H1 (cell line): ENCODE results near the gene CAMK2D. TPM values are rescaled to one million over a fixed set of nuclear protein-coding genes. Genes with fewer than 3 reads are reported as not detected.

Experiments
- CTCF ChIA-PET: fragments of 300-600 bp; sonication (Branson Sonifier 250); formaldehyde crosslinking; loops from one replicate; lab custom pipeline; 2021; ENCODE audit not compliant: partially characterized antibody; lab: Charles Lee
- POLR2A ChIA-PET: fragments of 300-600 bp; sonication (Branson Sonifier 250); formaldehyde crosslinking; loops from one replicate; lab custom pipeline; 2021; ENCODE audit warnings: inconsistent platforms; ENCODE audit not compliant: partially characterized antibody; lab: Charles Lee
- DNase-seq, 2 experiments: peaks; one replicate each; pipeline versions ENCODE4 v3.0.0 to v3.0.0-alpha.2; 2010 to 2022; ENCODE audit warnings: low spot score in 2 of 2, low read depth in 1 of 2, mixed read lengths in 1 of 2
- FAIRE-seq: peaks from 2 replicates; lab custom pipeline; 2011; peaks lifted over from hg19 to GRCh38; lab: Jason Lieb, UNC
- H2AFZ ChIP-seq: 2 replicates; pipeline ENCODE4 v1.8.1; 2012; ENCODE audit warnings: low read length, inconsistent platforms
- H2AK5ac ChIP-seq: 2 replicates; pipeline ENCODE4 v1.6.1; 2013; ENCODE audit warnings: low read depth, low read length
- H2BK120ac ChIP-seq: replicated peaks from 2 replicates; pipeline ENCODE3; 2013; ENCODE audit warnings: low read depth, low read length, inconsistent platforms
- H2BK12ac ChIP-seq: 2 replicates; pipeline ENCODE4 v1.6.1; 2013; ENCODE audit warnings: low read depth, low read length
- H2BK15ac ChIP-seq: 2 replicates; pipeline ENCODE4 v1.6.1; 2013; ENCODE audit warnings: low read length
- H2BK20ac ChIP-seq: 2 replicates; pipeline ENCODE4 v1.6.1; 2013; ENCODE audit warnings: low read length
- H2BK5ac ChIP-seq: 2 replicates; pipeline ENCODE4 v1.6.1; 2013; ENCODE audit warnings: low read depth, low read length
- H3K14ac ChIP-seq: 2 replicates; pipeline ENCODE4 v1.6.1; 2013; ENCODE audit warnings: inconsistent platforms; ENCODE audit not compliant: insufficient read length
- H3K18ac ChIP-seq: 2 replicates; pipeline ENCODE4 v1.6.1; 2013; ENCODE audit warnings: low read length; ENCODE audit errors: extremely low read depth
- H3K23ac ChIP-seq: 2 replicates; pipeline ENCODE4 v1.6.1; 2013; ENCODE audit warnings: inconsistent platforms; ENCODE audit not compliant: insufficient read length
- H3K23me2 ChIP-seq: 2 replicates; pipeline ENCODE4 v1.6.1; 2013; ENCODE audit warnings: low read depth, low read length
- H3K27ac ChIP-seq: 2 replicates; pipeline ENCODE4 v1.6.1; 2011; ENCODE audit warnings: low read depth, low read length, inconsistent platforms
- H3K27me3 ChIP-seq, 4 experiments: replicated peaks in 1 of 4; 1 replicate in 1 of 4; 2 replicates in 3 of 4; pipeline versions ENCODE4 v1.6.1 to v1.8.1; 2011 to 2013; ENCODE audit warnings: low read length in 3 of 4, mild to moderate bottlenecking in 3 of 4, inconsistent platforms in 2 of 4, mixed read lengths in 2 of 4, moderate library complexity in 1 of 4; ENCODE audit not compliant: control insufficient read depth in 3 of 4, insufficient read depth in 3 of 4; ENCODE audit errors: extremely low read depth in 1 of 4
- H3K36me3 ChIP-seq, 4 experiments: 2 replicates each; pipeline versions ENCODE4 v1.6.1 to v1.8.1; 2011 to 2013; ENCODE audit warnings: mild to moderate bottlenecking in 4 of 4, low read length in 3 of 4, moderate library complexity in 2 of 4, control low read depth in 1 of 4, inconsistent platforms in 1 of 4; ENCODE audit not compliant: insufficient read depth in 4 of 4, control insufficient read depth in 2 of 4
- H3K4ac ChIP-seq: replicated peaks from 2 replicates; pipeline ENCODE3; 2013; ENCODE audit warnings: low read length, low read depth, mixed read lengths, inconsistent platforms; ENCODE audit not compliant: insufficient read length
- H3K4me1 ChIP-seq, 4 experiments: replicated peaks in 1 of 4; 1 replicate in 1 of 4; 2 replicates in 3 of 4; pipeline versions ENCODE4 v1.6.1 to v1.8.1; 2011 to 2013; ENCODE audit warnings: low read length in 3 of 4, inconsistent platforms in 2 of 4, mixed read lengths in 1 of 4; ENCODE audit not compliant: insufficient read depth in 4 of 4, control insufficient read depth in 3 of 4
- H3K4me2 ChIP-seq, 2 experiments: 2 replicates each; pipeline versions ENCODE4 v1.6.1 to v1.8.1; 2011 to 2013; ENCODE audit warnings: low read depth in 2 of 2, low read length in 2 of 2, control low read depth in 1 of 2, inconsistent platforms in 1 of 2, mild to moderate bottlenecking in 1 of 2; ENCODE audit not compliant: insufficient read depth in 1 of 2
- H3K4me3 ChIP-seq, 4 experiments: fragments of 200-600, 300-600 bp in 1 of 4; sonication (generic), shearing (Covaris generic), sonication (Bioruptor Twin) in 1 of 4; 2 replicates each; pipeline versions ENCODE4 v1.5.1 to v1.8.1; 2011 to 2016; ENCODE audit warnings: low read length in 4 of 4, low read depth in 3 of 4, control low read depth in 2 of 4, inconsistent platforms in 2 of 4, mild to moderate bottlenecking in 2 of 4, mixed read lengths in 1 of 4, moderate library complexity in 1 of 4; ENCODE audit not compliant: insufficient read depth in 2 of 4; ENCODE audit errors: extremely low read depth in 1 of 4
- H3K56ac ChIP-seq: replicated peaks from 2 replicates; pipeline ENCODE3; 2013; ENCODE audit warnings: low read depth, mild to moderate bottlenecking, mixed read lengths, low read length, inconsistent platforms; ENCODE audit not compliant: insufficient read length
- H3K79me1 ChIP-seq: 2 replicates; pipeline ENCODE4 v1.6.1; 2013; ENCODE audit warnings: low read depth, low read length, control low read depth
- H3K79me2 ChIP-seq, 2 experiments: 2 replicates each; pipeline versions ENCODE4 v1.6.1 to v1.8.1; 2012 to 2013; ENCODE audit warnings: low read length in 2 of 2, mild to moderate bottlenecking in 2 of 2, inconsistent platforms in 1 of 2; ENCODE audit not compliant: insufficient read depth in 2 of 2, control insufficient read depth in 1 of 2
- H3K9ac ChIP-seq, 4 experiments: replicated peaks in 1 of 4; 1 replicate in 1 of 4; 2 replicates in 3 of 4; pipeline versions ENCODE4 v1.6.1 to v1.8.1; 2011 to 2013; ENCODE audit warnings: low read depth in 3 of 4, low read length in 3 of 4, control low read depth in 2 of 4, mild to moderate bottlenecking in 2 of 4, moderate library complexity in 2 of 4, inconsistent platforms in 1 of 4; ENCODE audit errors: extremely low read depth in 1 of 4
- H3K9me3 ChIP-seq, 2 experiments: 2 replicates each; pipeline versions ENCODE4 v1.6.1 to v1.8.1; 2012 to 2013; ENCODE audit warnings: mild to moderate bottlenecking in 2 of 2, moderate library complexity in 2 of 2, control low read depth in 1 of 2, inconsistent platforms in 1 of 2, low read depth in 1 of 2, low read length in 1 of 2, mixed read lengths in 1 of 2; ENCODE audit not compliant: insufficient read depth in 2 of 2
- H4K20me1 ChIP-seq, 2 experiments: replicated peaks in 1 of 2; 2 replicates each; pipeline versions ENCODE3 to v1.8.1; 2011 to 2013; ENCODE audit warnings: inconsistent platforms in 2 of 2, low read length in 2 of 2, mild to moderate bottlenecking in 1 of 2; ENCODE audit not compliant: insufficient read depth in 2 of 2, control insufficient read depth in 1 of 2
- H4K5ac ChIP-seq: 2 replicates; pipeline ENCODE4 v1.6.1; 2013; ENCODE audit warnings: low read length, low read depth, mixed read lengths, inconsistent platforms; ENCODE audit not compliant: insufficient read length
- H4K8ac ChIP-seq: 2 replicates; pipeline ENCODE4 v1.8.0; 2013; ENCODE audit warnings: mild to moderate bottlenecking, moderate library complexity, low read length, inconsistent platforms; ENCODE audit not compliant: insufficient read depth; ENCODE audit errors: extremely low read depth
- H4K91ac ChIP-seq: replicated peaks from 2 replicates; pipeline ENCODE3; 2013; ENCODE audit warnings: low read length, mixed read lengths, inconsistent platforms; ENCODE audit not compliant: insufficient read length
- BRCA1 ChIP-seq: IDR thresholded peaks from 2 replicates; pipeline ENCODE4 v1.6.1; 2012; ENCODE audit warnings: low read depth, low read length, improper control_type of control experiment
- GABPA ChIP-seq: IDR thresholded peaks from 2 replicates; pipeline ENCODE4 v1.6.1; 2011; ENCODE audit warnings: mild to moderate bottlenecking, low read length, moderate library complexity, borderline replicate concordance; ENCODE audit not compliant: insufficient read depth
- KDM1A ChIP-seq: fragments of 200-600, 300-600 bp; sonication (generic); IDR thresholded peaks from 2 replicates; pipeline ENCODE4 v1.7.1; 2016; ENCODE audit warnings: mild to moderate bottlenecking, low read length, borderline replicate concordance
- KDM5A ChIP-seq: fragments of 200-600 bp; IDR thresholded peaks from 2 replicates; pipeline ENCODE4 v1.7.1; 2012; ENCODE audit warnings: mild to moderate bottlenecking, low read length, inconsistent platforms, mixed read lengths
- NRF1 ChIP-seq: IDR thresholded peaks from 2 replicates; pipeline ENCODE4 v1.6.1; 2011; ENCODE audit warnings: mild to moderate bottlenecking, low read depth, low read length, improper control_type of control experiment
- POLR2AphosphoS5 ChIP-seq: IDR thresholded peaks from 2 replicates; pipeline ENCODE4 v1.6.1; 2011; ENCODE audit warnings: low read depth, low read length
- SIRT6 ChIP-seq: IDR thresholded peaks from one replicate; pipeline ENCODE4 v1.7.1; 2012; ENCODE audit warnings: low read length, inconsistent platforms
- SP4 ChIP-seq: IDR thresholded peaks from 2 replicates; pipeline ENCODE4 v1.6.1; 2012; ENCODE audit warnings: low read length, inconsistent platforms
- TAF7 ChIP-seq: optimal IDR thresholded peaks from 2 replicates; pipeline ENCODE3; 2011; ENCODE audit warnings: low read depth, mild to moderate bottlenecking, inconsistent platforms, low read length, moderate library complexity, borderline replicate concordance
- WGBS, 2 experiments: shearing (Covaris generic) in 1 of 2; methylation state at CpG; one replicate each; pipeline versions ENCODE4 v1.1.6 to v1.1.7; 2013 to 2015; ENCODE audit warnings: low lambda C conversion rate in 2 of 2, mixed read lengths in 2 of 2, inconsistent platforms in 1 of 2, low coverage in 1 of 2, missing lambda C conversion rate in 1 of 2; ENCODE audit not compliant: insufficient replicate concordance in 2 of 2, insufficient coverage in 1 of 2, insufficient read length in 1 of 2; ENCODE audit errors: extremely low coverage in 1 of 2, missing lambda C conversion rate in 1 of 2; 5-methylcytosine and 5-hydroxymethylcytosine counted together
- polyA plus RNA-seq, 7 experiments: library from polyadenylated mRNA; depleted of rRNA in 3 of 7; stranded (reverse) in 5 of 7; unstranded in 2 of 7; fragments of >200 nt in 5 of 7; fragments of 200-250 nt in 2 of 7; gene quantifications; 1 replicate in 5 of 7; 2 replicates in 1 of 7; 4 replicates in 1 of 7; pipeline versions ENCODE4 v1.2.1 to v1.2.3, GENCODE V29; 2011 to 2013; ENCODE audit warnings: missing spikeins in 2 of 7, mixed read lengths in 2 of 7
- total RNA-seq: library from RNA; stranded (reverse); fragmentation: NEBNext Ultra II Directional; extraction: Animal tissue kit (Norgen Biotek cat#: 25700); gene quantifications from 2 replicates; pipeline ENCODE4 v1.2.1, GENCODE V29; 2021

The CAMK2D gene
- total and polyA plus RNA-seq, 2 of the 8 experiments (the other 6 are each of a cell fraction or from before 2014, with no cell fraction given) = 3.2 to 7.0 TPM

GRCh38 chr4:113711883-113712662, 49.5 kb downstream of the CAMK2D start:
- Histone ChIP-seq H3K79me2 (no peaks in the 10 kb centered on the region), H3K4me2 (no peak overlapping the region), H2AK5ac (no peak overlapping the region), H3K4me3 (no peak overlapping the region), H3K23ac (no peak overlapping the region), H3K27ac (no peak overlapping the region), H2BK120ac (no peak overlapping the region), H2BK5ac (no peak overlapping the region), H3K9ac (no peak overlapping the region), H3K36me3 (no peaks in the 10 kb centered on the region), H3K79me1 (no peaks in the 10 kb centered on the region), H3K23me2 (no peaks in the 10 kb centered on the region), H3K14ac (no peak overlapping the region), H2AFZ (no peak overlapping the region), H3K4me1 (no peaks in the 10 kb centered on the region), H3K27me3 (no peaks in the 10 kb centered on the region), H3K4ac (no peak overlapping the region), H4K20me1 (no peaks in the 10 kb centered on the region), H4K5ac (no peak overlapping the region), H4K91ac (no peak overlapping the region), H3K56ac (no peak overlapping the region), H2BK15ac (no peak overlapping the region), H2BK20ac (no peak overlapping the region), H3K18ac (no peak overlapping the region), H3K9me3 (no peaks in the 10 kb centered on the region), H4K8ac (no peak overlapping the region), H2BK12ac (no peak overlapping the region)
- WGBS, 2 experiments = 79% methylated on average over 1 of the region's 1 CpG; no CpG with 5 or more reads in 1 of the 2 experiments
- no peak for FAIRE-seq
- no peak for TF ChIP-seq TAF7
- no peak for TF ChIP-seq KDM5A
- no peak for TF ChIP-seq SIRT6
- no peak for TF ChIP-seq BRCA1
- no peak for TF ChIP-seq GABPA
- TF ChIP-seq KDM1A = no peak
- no peak for TF ChIP-seq POLR2AphosphoS5
- no peak for TF ChIP-seq NRF1
- no peak for TF ChIP-seq SP4
- CTCF ChIA-PET = no interaction called here
- POLR2A ChIA-PET = no interaction called here
- DNase-seq = no peak
